Kidney (tissue), 14 donors: Measurements from ENCODE around the gene KLF2. TPM values are rescaled to one million over a fixed set of nuclear protein-coding genes. Genes with fewer than 3 reads are reported as not detected.

Experiments used
- DNase-seq, 5 donors: peaks; one replicate each; pipeline ENCODE4 v3.0.0-alpha.2; 2013 to 2020
- FAIRE-seq: peaks from 2 replicates; lab custom pipeline; 2012; peaks lifted over from hg19 to GRCh38; lab: Jason Lieb, UNC
- H3K27ac ChIP-seq, 2 donors: one replicate each; pipeline ENCODE4 v1.7.0; 2013; ENCODE audit warnings: low read depth in 2 of 2, low read length in 2 of 2, inconsistent platforms in 1 of 2
- H3K27me3 ChIP-seq: one replicate; pipeline ENCODE4 v1.7.1; 2013; ENCODE audit warnings: low read length, inconsistent platforms; ENCODE audit not compliant: control insufficient read depth, insufficient read depth
- H3K36me3 ChIP-seq, 3 donors: one replicate each; pipeline versions ENCODE4 v1.7.0 to v1.7.1; 2013; ENCODE audit warnings: low read length in 3 of 3, control low read depth in 1 of 3, inconsistent platforms in 1 of 3; ENCODE audit not compliant: insufficient read depth in 3 of 3, control insufficient read depth in 2 of 3
- H3K4me1 ChIP-seq, 3 donors: one replicate each; pipeline versions ENCODE4 v1.7.0 to v1.7.1; 2013; ENCODE audit warnings: low read length in 3 of 3, inconsistent platforms in 1 of 3, low read depth in 1 of 3; ENCODE audit not compliant: control insufficient read depth in 2 of 3, insufficient read depth in 2 of 3
- H3K4me3 ChIP-seq, 3 donors: one replicate each; pipeline versions ENCODE4 v1.7.0 to v1.8.1; 2013; ENCODE audit warnings: low read length in 3 of 3, control low read depth in 1 of 3, inconsistent platforms in 1 of 3
- H3K9ac ChIP-seq, 3 donors: one replicate each; pipeline versions ENCODE4 v1.7.0 to v1.7.1; 2013; ENCODE audit warnings: low read length in 3 of 3, control low read depth in 1 of 3, inconsistent platforms in 1 of 3
- H3K9me3 ChIP-seq, 3 donors: one replicate each; pipeline versions ENCODE4 v1.7.0 to v1.7.1; 2013; ENCODE audit warnings: low read length in 3 of 3, control low read depth in 1 of 3, inconsistent platforms in 1 of 3; ENCODE audit not compliant: control insufficient read depth in 2 of 3, insufficient read depth in 1 of 3
- CTCF ChIP-seq: IDR thresholded peaks from 3 replicates; pipeline ENCODE4 v1.5.1; 2012; ENCODE audit warnings: mild to moderate bottlenecking, moderate library complexity, borderline replicate concordance; ENCODE audit not compliant: insufficient read depth; ENCODE audit errors: extremely low read depth
- intact Hi-C: fragments of 100-400 bp; cut with DNase I; formaldehyde crosslinking; loops from one replicate; pipeline ENCODE4 v1.11.1; 2022
- polyA plus RNA-seq: library from polyadenylated mRNA; stranded (reverse); fragments of 350-450 nt; fragmentation: Illumina TruSeq; extraction: RNeasy Lipid Tissue Mini Kit (QIAGEN cat#74804); gene quantifications from one replicate; pipeline ENCODE4 v1.2.3, GENCODE V29; 2014; ENCODE audit warnings: low read depth, low replicate concordance; ENCODE audit not compliant: insufficient read depth
- total RNA-seq: library from RNA; stranded (reverse); fragmentation: NEBNext Ultra II Directional; extraction: Animal tissue kit (Norgen Biotek cat#: 25700); gene quantifications from one replicate; pipeline ENCODE4 v1.2.1, GENCODE V29; 2021
- donor health status: control.
- donor health status: control.
- donor health status: control.
- donor health status: control.
- donor health status: control.
- donor health status: DM: yes; HTN: yes; CAD: no.
- donor health status: Normal renal cell carcinoma (clear cell type).

KLF2 gene
- total and polyA plus RNA-seq, 2 donors from 2014 or later = 114 to 131 TPM

- H3K36me3 ChIP-seq = no peaks in the 10 kb centered on the region
- no peak overlapping the region for H3K4me3 ChIP-seq
- no peak for TF ChIP-seq CTCF
- DNase-seq (no peak), FAIRE-seq (no peak)
- H3K9ac ChIP-seq = no peak overlapping the region
- H3K27me3 ChIP-seq = no peaks in the 10 kb centered on the region
- intact Hi-C loops = no loop called here
- H3K9me3 ChIP-seq = no peaks in the 10 kb centered on the region
- H3K27ac ChIP-seq = no peak overlapping the region
- H3K4me1 ChIP-seq = peaks cover 0 to 6% (median 2%) of the 10 kb centered on the region in 3 donors
Observed at GRCh38 chr19:16297575-16298178, 26.9 kb upstream of the KLF2 start.

- H3K4me1 ChIP-seq = peaks cover 0 to 6% (median 0%) of the 10 kb centered on the region in 3 donors
- H3K36me3 ChIP-seq = no peaks in the 10 kb centered on the region
- H3K27ac ChIP-seq = no peak overlapping the region
- no peak for TF ChIP-seq CTCF
- no peak overlapping the region for H3K4me3 ChIP-seq
- no peaks in the 10 kb centered on the region for H3K27me3 ChIP-seq
- intact Hi-C loops = no loop called here
- no peak overlapping the region for H3K9ac ChIP-seq
- DNase-seq (no peak), FAIRE-seq (no peak)
- no peaks in the 10 kb centered on the region for H3K9me3 ChIP-seq
Observed at GRCh38 chr19:16298334-16298733, 26.3 kb upstream of the KLF2 start.

GRCh38 chr19:16301999-16302694 is 22.5 kb upstream of the KLF2 start:
- Histone ChIP-seq H3K4me1 (no peaks in the 10 kb centered on the region), H3K27me3 (no peaks in the 10 kb centered on the region), H3K9me3 (no peaks in the 10 kb centered on the region), H3K27ac (no peak overlapping the region), H3K36me3 (no peaks in the 10 kb centered on the region), H3K9ac (no peak overlapping the region), H3K4me3 (no peak overlapping the region)
- FAIRE-seq = no peak
- no peak for DNase-seq
- TF ChIP-seq CTCF = no peak
- intact Hi-C loops = no loop called here
